GM21619 (cell line): ENCODE data around the gene RASGRF1.
A peak's percentile ranks its signal among the peaks of the same experiment; 100 is the strongest.

Experiments used
- ATAC-seq: cut with Tn5 transposase; IDR thresholded peaks from one replicate; pipeline ENCODE4 v1.9.1; 2021; ENCODE audit not compliant: unreplicated experiment

RASGRF1 gene

GRCh38 chr15:78989701-78990240 lies 100.8 kb downstream of the RASGRF1 start:
- no peak for ATAC-seq

- ATAC-seq: peak; percentile 59
These were observed 102.1 kb downstream of the RASGRF1 start for GRCh38 chr15:78988361-78988911.

- no peak for ATAC-seq
These were observed 102.8 kb downstream of the RASGRF1 start for GRCh38 chr15:78987556-78988360.

GRCh38 chr15:78985859-78986475 lies 104.6 kb downstream of the RASGRF1 start:
- no peak for ATAC-seq

- no peak for ATAC-seq
These were observed 106.5 kb downstream of the RASGRF1 start for GRCh38 chr15:78984041-78984440.

GRCh38 chr15:78983146-78983918 lies 107.2 kb downstream of the RASGRF1 start:
- no peak for ATAC-seq

- no peak for ATAC-seq
These were observed 107.8 kb downstream of the RASGRF1 start for GRCh38 chr15:78982736-78983135.

GRCh38 chr15:78981532-78982313 lies 108.9 kb downstream of the RASGRF1 start:
- no peak for ATAC-seq

- no peak for ATAC-seq
These were observed 110.9 kb downstream of the RASGRF1 start for GRCh38 chr15:78979456-78980320.

GRCh38 chr15:78978601-78979179 lies 111.9 kb downstream of the RASGRF1 start:
- ATAC-seq: no peak

GRCh38 chr15:78977591-78978347 lies 112.8 kb downstream of the RASGRF1 start:
- peak; percentile 30 for ATAC-seq

- peak; percentile 55 for ATAC-seq
These were observed 113.4 kb downstream of the RASGRF1 start for GRCh38 chr15:78977091-78977571.

- ATAC-seq: peak; percentile 8
These were observed 113.9 kb downstream of the RASGRF1 start for GRCh38 chr15:78976691-78977090.

GRCh38 chr15:78974272-78974918 lies 116.2 kb downstream of the RASGRF1 start:
- no peak for ATAC-seq

- ATAC-seq: no peak
These were observed 120.8 kb downstream of the RASGRF1 start for GRCh38 chr15:78969687-78970349.

GRCh38 chr15:78968539-78969271 lies 121.9 kb downstream of the RASGRF1 start:
- no peak for ATAC-seq
